Hematopoietic multipotent progenitor cell treated with erythropoietin and hydrocortisone succinate and interleukin-3 and kit ligand, for 6 days (in vitro differentiated cells): ENCODE data around the gene MROH2A.

ENCODE experiments used
- DNase-seq: peaks from one replicate; pipeline ENCODE4 v3.0.0-alpha.2; 2015

The MROH2A gene

DNA sequence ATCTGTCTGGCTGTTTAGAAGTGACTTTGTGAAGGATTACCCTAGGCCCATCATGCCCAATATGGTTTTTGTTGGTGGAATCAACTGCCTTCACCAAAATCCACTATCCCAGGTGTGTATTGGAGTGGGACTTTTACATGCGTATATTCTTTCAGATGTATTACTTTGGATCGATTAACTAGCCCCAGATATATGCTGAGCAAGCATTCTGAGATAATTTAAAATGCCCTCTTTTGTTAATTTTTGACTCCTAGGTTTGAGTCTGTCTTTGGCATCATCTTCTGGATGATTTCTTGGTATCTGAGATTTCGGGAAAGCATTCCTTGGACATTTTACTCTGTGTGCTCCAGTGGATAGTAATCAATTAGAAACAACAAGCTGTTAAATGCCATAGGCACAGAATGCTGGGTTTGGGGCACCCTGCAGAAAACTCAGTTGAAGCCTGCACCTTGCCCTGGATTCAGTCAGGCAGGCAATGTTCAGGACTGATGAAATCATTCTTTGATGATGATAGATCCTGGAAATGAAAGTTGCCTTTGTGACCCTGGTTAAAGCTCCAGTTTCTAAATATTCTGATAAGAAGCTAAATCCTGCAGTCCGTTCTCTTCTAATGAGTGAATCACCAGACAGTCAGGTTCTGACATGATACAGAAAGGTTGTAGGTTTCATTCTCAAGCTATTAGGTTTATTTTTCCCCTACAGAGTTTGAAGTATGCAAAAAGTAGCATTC, 16.9 kb upstream of the MROH2A start:
- DNase-seq = no peak

DNA sequence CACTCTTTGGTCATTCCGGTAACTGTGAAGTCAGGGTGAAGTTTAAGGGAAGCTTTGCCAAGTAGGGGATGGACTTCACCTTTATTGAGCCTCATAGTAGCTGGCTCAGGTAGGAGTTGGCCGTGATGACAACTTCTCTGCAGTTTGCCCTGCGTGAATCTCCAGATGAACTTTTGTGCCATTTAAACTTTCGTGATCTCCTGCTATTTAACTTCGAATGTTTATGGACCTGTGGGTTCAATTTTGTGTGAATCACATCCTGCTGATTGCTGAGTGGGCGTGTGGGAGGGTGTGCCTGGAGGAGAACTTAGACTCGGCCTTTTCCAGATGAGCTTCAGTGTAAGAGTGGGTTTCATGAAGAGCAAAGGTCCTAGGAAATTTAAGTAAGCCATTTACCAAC, 13.9 kb upstream of the MROH2A start:
- DNase-seq = no peak

DNA sequence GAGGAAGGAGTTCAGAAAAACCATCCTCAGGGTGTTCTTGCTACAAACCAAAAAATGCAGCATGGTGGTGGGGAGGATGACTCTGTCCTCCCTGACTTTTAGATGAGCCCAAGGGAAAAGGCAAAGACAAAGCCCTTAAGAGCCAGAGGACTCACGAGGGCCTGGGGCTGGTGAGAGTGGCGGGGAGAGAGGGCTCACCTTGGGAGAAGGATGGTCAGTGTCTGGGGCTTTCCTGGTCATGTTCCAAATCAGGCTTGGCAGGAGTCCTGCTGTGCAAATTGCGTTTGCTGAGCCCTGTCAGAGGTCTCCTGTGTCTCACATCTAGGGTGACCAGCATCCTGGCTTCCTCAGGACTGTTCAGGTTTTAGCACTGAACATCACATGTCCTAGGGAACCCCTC, 13.4 kb upstream of the MROH2A start:
- no peak for DNase-seq

DNA sequence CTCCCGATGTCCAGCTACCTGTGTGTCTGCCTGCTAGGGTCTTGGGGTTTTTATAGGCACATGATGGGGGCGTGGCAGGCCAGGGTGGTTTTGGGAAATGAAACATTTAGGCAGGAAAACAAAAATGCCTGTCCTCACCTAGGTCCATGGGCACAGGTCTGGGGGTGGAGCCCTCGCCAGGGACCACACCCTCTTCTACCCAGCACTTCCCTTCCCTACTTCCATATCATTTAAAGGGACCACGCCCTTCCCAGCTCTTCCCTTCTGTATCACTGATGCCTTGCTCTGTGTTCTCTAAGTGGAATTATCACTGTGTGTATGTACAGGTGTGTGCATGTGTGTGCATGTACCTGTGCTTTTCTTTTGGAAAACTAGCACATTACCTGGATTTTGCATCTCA, 11.7 kb upstream of the MROH2A start:
- DNase-seq = no peak

DNA sequence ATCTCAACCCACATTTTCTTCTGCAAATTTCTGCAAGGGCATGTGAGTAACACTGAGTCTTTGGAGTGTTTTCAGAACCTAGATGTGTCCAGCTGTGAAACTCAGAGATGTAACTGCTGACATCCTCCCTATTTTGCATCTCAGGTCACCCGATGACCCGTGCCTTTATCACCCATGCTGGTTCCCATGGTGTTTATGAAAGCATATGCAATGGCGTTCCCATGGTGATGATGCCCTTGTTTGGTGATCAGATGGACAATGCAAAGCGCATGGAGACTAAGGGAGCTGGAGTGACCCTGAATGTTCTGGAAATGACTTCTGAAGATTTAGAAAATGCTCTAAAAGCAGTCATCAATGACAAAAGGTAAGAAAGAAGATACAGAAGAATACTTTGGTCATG, 10.1 kb upstream of the MROH2A start:
- DNase-seq = no peak

DNA sequence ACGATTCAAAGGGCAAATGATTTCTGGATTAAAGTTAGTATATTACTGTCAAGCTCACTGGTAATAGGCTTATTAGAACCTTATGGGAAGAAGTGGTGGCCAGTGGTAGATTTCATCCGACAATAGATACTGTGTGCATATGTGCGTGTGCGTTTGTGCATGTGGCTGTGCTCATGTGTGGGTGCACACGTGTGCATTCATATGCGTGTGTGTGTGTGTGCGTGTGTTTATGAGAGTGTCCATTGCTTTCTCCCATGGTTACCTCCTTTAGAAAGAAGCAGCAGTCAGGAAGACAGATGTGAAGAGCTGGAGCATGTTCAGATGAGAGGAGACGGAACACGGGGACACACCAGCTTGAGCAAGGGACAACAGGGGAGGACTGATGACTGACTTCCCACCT, 8.9 kb upstream of the MROH2A start:
- DNase-seq = no peak

DNA sequence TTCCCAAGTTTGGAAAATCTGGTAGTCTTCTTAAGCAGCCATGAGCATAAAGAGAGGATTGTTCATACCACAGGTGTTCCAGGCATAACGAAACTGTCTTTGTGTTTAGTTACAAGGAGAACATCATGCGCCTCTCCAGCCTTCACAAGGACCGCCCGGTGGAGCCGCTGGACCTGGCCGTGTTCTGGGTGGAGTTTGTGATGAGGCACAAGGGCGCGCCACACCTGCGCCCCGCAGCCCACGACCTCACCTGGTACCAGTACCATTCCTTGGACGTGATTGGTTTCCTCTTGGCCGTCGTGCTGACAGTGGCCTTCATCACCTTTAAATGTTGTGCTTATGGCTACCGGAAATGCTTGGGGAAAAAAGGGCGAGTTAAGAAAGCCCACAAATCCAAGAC, 6.0 kb upstream of the MROH2A start:
- no peak for DNase-seq

DNA sequence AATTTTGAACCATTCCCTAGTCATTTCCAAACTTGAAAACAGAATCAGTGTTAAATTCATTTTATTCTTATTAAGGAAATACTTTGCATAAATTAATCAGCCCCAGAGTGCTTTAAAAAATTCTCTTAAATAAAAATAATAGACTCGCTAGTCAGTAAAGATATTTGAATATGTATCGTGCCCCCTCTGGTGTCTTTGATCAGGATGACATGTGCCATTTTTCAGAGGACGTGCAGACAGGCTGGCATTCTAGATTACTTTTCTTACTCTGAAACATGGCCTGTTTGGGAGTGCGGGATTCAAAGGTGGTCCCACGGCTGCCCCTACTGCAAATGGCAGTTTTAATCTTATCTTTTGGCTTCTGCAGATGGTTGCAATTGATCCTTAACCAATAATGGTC, 5.5 kb upstream of the MROH2A start:
- no peak for DNase-seq

DNA sequence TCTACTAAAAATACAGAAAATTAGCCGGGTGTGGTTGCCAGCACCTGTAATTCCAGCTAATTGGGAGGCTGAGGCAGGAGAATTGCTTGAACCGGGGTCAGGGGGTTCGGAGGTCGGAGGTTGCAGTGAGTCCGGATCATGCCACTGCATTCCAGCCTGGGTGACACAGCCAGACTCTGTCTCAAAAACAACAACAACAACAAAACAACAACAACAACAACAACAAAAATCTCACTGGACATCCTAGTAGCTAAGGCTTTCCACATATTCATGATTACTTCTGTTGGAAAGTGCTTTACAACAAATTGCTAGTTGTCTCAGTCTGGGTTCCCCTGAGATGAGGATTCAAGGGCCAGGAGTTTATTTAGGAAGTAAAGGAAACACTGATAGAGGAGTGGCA, 4.3 kb upstream of the MROH2A start:
- no peak for DNase-seq

DNA sequence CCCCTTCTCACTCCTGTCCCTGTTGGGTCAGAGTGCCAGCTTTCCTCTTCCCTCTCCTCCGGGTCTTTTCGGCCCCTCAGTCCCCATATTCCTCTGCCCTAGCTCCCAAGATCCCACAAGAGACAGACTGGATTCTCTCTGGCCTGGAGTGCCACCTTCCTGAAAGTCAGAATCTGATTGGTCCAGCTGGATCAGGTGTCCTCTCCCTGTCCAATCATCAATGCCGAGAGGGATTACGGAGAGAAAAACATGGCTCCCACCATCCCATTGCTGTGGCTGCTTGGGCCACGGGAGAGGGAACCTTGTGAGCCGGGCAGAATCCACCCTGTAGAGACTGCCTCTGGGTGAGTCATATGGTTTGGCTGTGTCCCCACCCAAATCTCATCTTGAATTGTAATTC, 2.7 kb upstream of the MROH2A start:
- DNase-seq = no peak

DNA sequence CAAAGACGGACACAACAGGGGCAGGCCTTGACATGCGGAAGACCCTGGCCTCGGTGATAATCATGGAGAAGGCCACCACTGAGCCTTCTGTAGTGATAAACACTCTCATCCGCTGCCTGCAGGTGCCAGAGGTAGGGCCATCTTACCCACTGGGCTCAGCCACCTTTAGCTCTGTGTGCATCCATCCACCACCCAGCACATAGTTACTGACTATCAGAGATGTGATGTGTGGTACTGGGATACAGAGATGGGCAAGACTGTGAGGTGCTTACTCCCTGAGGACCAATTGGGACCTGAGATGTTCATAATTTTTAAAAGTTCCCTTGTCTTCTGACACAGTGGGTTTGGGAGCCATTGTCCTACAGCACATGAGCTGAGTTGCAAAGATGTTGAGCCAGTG, 1.6 kb downstream of the MROH2A start:
- no peak for DNase-seq

DNA sequence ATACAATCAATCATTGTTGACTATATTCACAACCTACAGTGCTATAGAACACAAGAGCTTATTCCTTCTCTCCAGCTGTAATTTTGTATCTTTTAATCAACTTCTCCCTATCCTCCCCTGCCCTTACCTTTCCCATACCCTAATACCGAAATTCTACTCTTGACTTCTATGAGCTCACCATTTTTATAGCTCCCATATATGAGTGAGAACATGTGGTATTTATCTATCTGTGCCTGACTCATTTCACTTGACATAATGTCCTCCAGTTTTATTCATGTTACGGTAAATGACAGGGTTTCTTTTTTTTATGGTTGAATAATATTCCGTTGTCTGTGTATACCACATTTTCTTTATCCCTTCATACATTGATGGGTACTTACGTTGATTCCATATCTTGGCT, 2.6 kb downstream of the MROH2A start:
- no peak for DNase-seq

DNA sequence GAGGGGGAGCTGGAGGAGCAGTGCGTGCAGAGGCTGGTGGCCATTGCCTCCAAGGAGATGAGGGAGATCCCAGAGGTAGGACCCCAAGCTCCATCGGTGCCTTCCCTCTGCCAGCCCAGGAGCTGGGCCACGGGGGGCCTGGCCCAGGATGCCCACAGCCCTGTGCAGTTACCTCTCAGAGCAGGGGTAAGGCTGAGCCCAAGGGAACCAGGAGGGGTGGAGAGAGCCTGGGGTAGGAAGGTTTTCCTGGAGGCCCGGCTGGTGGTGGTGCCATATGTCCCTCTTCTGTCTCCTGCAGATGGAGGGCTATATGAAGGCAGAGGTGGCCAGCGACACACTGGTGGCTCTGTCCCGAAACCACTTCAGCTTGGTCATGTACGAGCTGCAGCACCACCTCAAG, 11.4 kb downstream of the MROH2A start:
- DNase-seq = no peak

DNA sequence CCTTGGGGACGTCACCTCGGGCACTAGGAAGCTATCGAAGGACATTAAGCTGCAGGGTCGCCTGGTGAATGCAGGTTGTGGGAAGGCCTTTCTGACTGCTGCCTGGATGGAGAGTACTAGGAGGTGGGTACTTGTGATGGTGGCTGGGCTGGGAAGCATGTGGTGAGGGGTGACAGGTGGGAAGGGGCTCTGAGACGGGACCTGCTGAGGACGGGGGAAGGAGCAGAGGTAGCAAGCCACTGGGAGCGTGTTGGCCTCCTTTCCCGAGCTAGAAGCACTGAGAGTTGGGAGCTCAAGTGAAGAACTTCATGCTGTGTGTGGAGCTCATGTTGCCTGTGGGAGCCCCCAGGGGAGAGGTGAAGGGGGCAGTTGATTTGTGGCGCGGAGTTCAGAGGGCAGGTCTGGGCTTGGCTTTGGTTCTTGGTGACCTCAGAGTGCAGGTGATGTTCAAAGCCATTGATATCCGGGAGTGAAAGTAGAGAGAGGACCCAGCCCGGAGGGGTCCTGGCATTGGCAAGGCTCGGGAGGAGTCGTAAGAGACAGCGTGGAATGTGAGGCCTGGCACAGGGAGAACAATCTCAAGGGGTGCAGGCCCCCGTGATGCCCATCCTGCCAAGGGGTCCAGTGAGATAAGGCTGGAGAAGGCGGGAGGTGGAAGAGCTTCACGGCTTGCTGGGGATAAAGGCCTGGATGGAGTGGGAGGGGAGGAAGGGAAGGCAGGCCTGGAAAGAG, 13.2 kb downstream of the MROH2A start:
- no peak for DNase-seq

DNA sequence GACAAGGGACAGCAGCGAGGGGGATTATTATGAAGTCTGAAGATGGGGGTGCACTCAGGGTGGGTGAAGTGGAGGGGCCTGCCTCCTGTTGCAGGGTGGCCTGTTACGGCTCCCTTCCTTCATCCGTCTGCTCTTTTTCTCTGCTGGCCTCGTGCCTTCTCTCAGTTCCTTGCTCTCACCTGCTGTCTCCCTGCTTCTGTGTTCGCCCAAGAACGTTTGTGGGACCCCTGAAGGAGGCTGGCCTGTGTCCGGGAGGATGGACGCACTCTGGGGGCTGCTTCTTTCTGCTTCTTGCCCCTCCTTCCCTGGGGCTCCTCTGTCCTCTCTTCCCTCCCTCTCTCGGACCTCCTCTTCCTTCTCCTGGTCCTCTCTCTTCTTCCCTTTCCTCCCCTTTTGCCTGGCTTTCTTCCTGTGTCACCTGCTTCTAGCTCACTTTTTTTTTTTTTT, 13.8 kb downstream of the MROH2A start:
- DNase-seq = no peak

DNA sequence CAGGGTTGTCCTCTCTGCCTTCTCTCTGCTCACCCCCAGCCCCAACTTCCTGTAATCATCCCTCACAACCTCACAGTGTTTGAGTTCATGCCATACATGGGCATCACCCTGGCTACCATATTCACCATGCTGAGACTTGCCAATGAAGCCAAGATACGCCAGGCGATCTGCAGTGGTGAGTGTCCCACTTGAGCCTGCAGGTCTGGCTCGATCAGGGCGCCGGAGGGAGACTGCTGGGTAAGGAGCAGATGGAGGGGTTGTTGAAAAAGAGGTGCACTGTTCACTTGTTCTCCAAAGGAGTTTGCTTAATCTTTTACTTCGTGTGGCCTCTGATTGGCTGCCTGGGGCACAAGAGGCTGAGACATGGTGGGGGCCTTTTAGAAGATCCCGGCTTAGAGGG, 14.6 kb downstream of the MROH2A start:
- DNase-seq = no peak

DNA sequence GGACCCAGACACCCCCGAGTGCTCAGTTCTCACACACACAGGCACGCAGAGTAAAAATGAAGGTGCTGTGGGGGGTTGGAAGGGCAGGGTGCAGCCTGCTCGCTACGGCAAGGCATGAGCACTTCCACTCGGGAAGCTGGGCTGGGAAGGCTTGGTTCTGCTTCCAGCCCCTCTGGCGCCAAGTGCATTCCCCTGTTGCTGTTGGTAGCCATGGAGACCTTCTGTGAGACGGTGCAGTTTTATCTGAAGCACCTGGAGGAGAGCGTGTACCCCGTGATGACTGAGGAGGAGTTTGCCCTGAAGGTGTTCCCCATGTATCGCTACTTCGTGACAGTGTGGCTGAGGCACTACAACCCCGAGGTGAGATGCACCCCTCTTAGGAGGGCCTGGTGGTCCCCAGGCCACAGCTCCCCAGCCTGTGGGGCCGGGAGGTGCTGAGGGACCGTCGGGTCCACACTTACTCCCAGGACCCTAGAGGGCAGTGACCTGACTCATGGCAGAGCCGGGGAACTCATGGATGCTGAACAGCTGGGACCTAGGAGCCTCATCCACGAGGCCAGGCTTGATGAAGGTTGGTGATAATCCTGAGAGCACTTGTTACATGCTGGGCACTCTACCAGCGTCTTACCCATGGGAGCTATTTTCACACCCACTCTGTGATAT, 15.5 kb downstream of the MROH2A start:
- no peak for DNase-seq

DNA sequence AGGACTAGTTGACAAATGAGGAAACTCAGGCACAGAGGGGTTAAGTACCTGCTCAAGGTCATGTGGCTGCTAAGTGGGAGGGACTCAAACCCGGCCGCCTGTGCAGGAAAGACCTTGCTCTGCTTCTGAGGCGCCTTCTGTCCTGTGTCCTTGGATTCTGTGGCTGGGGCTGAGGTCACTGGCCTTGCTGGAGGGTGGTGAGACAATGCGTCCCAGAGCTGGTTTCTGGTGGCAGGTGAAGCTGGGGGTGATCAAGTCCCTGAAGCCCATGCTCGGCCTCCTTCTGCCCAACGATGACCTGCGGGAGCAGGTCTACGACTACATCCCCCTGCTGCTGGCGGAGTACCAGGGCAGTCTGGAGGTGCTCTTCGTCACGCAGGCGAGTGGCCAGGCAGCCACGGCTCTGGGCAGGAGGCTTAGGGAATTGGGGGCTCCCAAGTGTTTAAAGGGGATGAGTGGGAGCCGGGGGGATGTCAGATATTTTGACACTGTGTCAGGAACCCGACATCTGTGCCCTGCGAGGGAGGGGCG, 16.1 kb downstream of the MROH2A start:
- no peak for DNase-seq

DNA sequence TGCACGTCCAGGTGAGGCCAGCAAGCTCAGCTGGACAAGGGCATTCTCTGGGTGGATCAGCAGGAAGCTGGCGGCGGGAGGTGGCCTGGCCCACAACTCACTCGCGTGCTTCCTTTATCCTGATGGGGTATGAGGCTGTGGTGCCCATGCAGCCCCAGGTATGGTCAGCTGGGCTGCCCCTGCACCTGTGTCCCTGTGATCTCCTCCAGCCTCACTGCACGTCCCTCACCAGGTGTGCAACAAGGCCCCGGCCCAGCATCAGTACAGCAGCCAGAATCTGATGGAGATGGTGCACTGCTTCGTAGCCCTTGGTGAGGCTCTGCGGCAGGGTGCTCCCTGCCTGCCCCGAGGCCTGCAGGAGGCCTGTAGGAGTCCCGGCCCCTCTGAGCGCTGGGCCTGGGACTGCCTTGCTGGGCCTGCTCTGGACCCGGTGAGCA, 17.6 kb downstream of the MROH2A start:
- DNase-seq = no peak

DNA sequence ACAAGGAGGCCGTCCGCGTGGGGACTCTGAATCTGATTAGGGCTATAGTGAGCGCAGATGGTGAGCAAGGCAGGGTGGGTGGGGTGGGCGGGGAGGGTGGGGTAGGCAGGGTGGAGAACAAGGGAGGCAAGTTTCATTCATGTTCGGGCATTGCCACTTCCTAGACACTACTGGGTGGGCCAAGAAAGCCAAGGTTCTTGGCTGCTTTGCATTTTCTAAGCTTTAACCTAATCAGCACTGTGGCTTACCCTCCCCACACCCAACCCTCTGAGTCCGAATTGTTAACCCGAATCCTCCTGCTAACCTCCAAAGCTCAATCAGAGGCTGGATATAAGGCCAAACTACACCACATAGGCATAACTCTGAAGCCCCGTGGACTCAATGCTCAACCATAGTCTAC, 18.1 kb downstream of the MROH2A start:
- peak; percentile 27 for DNase-seq

DNA sequence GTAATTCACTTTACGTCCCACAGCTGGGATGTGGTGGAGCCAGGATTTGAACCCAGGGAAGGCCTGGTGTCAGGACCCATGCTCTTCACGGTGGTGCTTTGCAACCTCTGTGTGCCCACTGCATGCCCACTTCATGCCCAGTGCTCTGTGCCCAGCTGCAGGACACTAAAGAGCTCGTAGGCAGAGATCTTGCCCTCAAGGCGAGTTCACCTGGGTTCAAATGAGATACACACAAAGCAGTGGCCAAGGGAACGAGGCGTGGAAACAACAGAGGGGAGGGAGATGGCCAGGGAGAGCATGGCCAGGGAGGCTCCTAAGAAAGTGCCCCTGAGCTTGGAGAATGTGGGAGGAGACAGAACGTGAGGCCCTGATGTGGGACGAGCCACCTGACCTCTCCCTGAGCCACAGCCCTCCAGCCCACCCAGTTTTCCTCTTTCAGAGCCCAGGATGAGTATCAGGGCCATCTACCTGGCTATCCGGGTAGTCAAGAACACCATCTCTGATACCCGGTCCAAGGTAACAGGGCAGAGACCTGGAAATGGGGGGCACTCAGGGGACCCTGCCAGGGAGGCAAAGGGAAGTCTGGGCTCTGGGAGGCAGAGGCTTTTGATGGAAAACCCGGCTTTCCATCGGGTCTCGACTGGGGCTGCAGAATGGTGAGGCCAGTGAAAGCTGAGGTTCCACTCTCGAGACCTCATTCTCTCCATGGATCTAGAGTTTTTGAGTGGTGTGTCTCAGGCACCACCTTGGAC, 20.4 kb downstream of the MROH2A start:
- DNase-seq = no peak

DNA sequence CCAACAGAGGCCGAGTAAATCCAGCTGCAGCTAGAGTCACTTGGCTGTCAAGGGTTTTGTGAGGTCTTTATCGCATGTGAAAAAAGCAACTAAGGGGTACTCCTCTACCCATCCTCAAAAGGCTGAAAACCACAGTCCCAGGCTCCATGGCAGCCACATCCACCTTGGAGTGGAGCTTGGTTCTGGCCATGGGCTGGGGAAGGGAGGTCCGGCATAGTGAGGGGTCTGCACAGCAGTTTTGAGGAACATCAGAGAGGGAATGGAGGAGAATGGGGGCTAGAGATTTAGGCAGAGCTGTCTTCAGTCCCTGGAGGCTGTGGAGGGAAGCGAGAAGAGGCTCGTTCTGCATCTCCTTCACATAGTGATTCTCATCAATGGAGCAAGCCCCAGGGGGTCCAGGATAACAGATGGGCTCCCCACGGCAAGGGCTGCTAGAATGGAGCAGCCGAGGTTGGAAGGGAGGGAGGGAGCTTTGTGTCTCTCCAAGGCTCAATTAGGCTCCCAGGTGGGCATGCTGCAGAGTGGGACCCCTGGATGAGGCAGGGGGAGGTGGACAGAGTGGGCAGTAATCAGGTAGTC, 21.0 kb downstream of the MROH2A start:
- DNase-seq = no peak

DNA sequence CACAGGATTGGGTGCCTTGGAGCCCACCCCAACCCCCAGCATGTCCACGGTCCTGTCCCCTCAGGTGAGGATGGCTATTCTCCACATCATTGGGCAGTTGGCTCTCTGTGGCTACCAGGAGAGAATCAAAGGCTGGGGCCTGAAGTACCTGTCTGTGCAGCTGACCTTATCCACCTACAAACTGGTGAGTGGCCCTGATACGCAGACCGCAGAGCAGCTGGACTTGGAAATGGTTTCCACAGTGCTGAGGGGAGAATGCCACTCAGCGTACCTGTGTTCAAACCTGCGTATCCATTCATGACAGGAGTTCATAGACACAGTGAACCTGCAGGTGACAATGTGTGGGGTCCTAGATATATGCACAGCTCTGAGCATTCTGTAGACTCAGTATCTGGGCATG, 21.6 kb downstream of the MROH2A start:
- no peak for DNase-seq
